ENCODE results near the gene MIPOL1. TPM values are rescaled to one million over a fixed set of nuclear protein-coding genes. Genes with fewer than 3 reads are reported as not detected.

The MIPOL1 gene
- total and polyA plus RNA-seq, 3 donors from 2014 or later, result 9.0 to 38.8 (median 31.6) TPM

GRCh38 chr14:37241198-37241597 is 43.5 kb downstream of the MIPOL1 start:
- Histone ChIP-seq H3K4me1 (peaks cover 5% of the 10 kb centered on the region), H3K4me3 (no peak overlapping the region), H3K9me3 (no peaks in the 10 kb centered on the region), H3K27me3 (no peaks in the 10 kb centered on the region), H3K27ac (no peak overlapping the region), H3K36me3 (ENCODE audit: low read depth, missing control alignments) (no peaks in the 10 kb centered on the region)
- TF ChIP-seq POLR2A (IDR thresholded peaks at IDR 0.05) (no peak), CTCF (IDR thresholded peaks at IDR 0.05) (no peak)
- no peak for DNase-seq
- intact Hi-C loops (cut with DNase I; ENCODE audit: low total_unique reads), result no loop called here
- WGBS, 2 donors, result 96 to 98% methylated on average over 4 of the region's 4 CpGs

- Histone ChIP-seq H3K27ac (no peak overlapping the region), H3K4me1 (no peaks in the 10 kb centered on the region), H3K9me3 (no peaks in the 10 kb centered on the region), H3K27me3 (no peaks in the 10 kb centered on the region), H3K4me3 (no peak overlapping the region), H3K36me3 (ENCODE audit: low read depth, missing control alignments) (no peaks in the 10 kb centered on the region)
- TF ChIP-seq CTCF (IDR thresholded peaks at IDR 0.05) (peak; percentile 55 to 80 (median 64)), POLR2A (IDR thresholded peaks at IDR 0.05) (no peak)
- DNase-seq, result no peak
- intact Hi-C loops (cut with DNase I; ENCODE audit: low total_unique reads), result no loop called here
Measured at GRCh38 chr14:37246427-37246829, 48.7 kb downstream of the MIPOL1 start.

GRCh38 chr14:37247791-37248461 is 50.2 kb downstream of the MIPOL1 start:
- Histone ChIP-seq H3K4me1 (no peaks in the 10 kb centered on the region), H3K27me3 (no peaks in the 10 kb centered on the region), H3K27ac (no peak overlapping the region), H3K9me3 (no peaks in the 10 kb centered on the region), H3K4me3 (no peak overlapping the region), H3K36me3 (ENCODE audit: low read depth, missing control alignments) (no peaks in the 10 kb centered on the region)
- intact Hi-C loops (cut with DNase I; ENCODE audit: low total_unique reads), result no loop called here
- DNase-seq, result no peak
- no peak for TF ChIP-seq POLR2A (IDR thresholded peaks at IDR 0.05)
- TF ChIP-seq CTCF (IDR thresholded peaks at IDR 0.05), result no peak
- WGBS, 2 donors, result 95 to 97% methylated on average over 3 of the region's 3 CpGs

- TF ChIP-seq CTCF (IDR thresholded peaks at IDR 0.05) (no peak), POLR2A (IDR thresholded peaks at IDR 0.05) (no peak)
- intact Hi-C loops (cut with DNase I; ENCODE audit: low total_unique reads), result loop anchor here (10.0 kb wide), 1 partner anchor 343 kb away; the partner anchor contains the start of genes FOXA1 and TTC6
- no peak overlapping the region for H3K27ac ChIP-seq
Measured at GRCh38 chr14:37251775-37252174, 54.0 kb downstream of the MIPOL1 start.

GRCh38 chr14:37252434-37252833 is 54.7 kb downstream of the MIPOL1 start:
- no peak for TF ChIP-seq POLR2A (IDR thresholded peaks at IDR 0.05)
- TF ChIP-seq CTCF (IDR thresholded peaks at IDR 0.05), result no peak
- WGBS, 2 donors, result 88 to 94% methylated on average over 1 of the region's 1 CpG
- intact Hi-C loops (cut with DNase I; ENCODE audit: low total_unique reads), result loop anchor here (10.0 kb wide), 1 partner anchor 342 kb away; the partner anchor contains the start of genes FOXA1 and TTC6

More at GRCh38 chr14:37251775-37252174, 54.0 kb downstream of the MIPOL1 start:
- no peak for DNase-seq
- Histone ChIP-seq H3K36me3 (ENCODE audit: low read depth, missing control alignments) (no peaks in the 10 kb centered on the region), H3K9me3 (no peaks in the 10 kb centered on the region), H3K27me3 (no peaks in the 10 kb centered on the region), H3K4me3 (no peak overlapping the region), H3K4me1 (no peaks in the 10 kb centered on the region)

More at GRCh38 chr14:37252434-37252833, 54.7 kb downstream of the MIPOL1 start:
- no peak overlapping the region for H3K4me3 ChIP-seq
- no peak overlapping the region for H3K27ac ChIP-seq
- no peaks in the 10 kb centered on the region for H3K36me3 ChIP-seq (ENCODE audit: low read depth, missing control alignments)
- DNase-seq, result no peak
- no peaks in the 10 kb centered on the region for H3K27me3 ChIP-seq
- H3K9me3 ChIP-seq, result no peaks in the 10 kb centered on the region
- H3K4me1 ChIP-seq, result no peaks in the 10 kb centered on the region
